GM19438 (cell line): ENCODE results near the gene NLRP10.

ENCODE experiments used
- ATAC-seq: cut with Tn5 transposase; IDR thresholded peaks from one replicate; pipeline ENCODE4 v1.9.1; 2021; ENCODE audit warnings: low read depth; ENCODE audit not compliant: unreplicated experiment

NLRP10 gene

DNA sequence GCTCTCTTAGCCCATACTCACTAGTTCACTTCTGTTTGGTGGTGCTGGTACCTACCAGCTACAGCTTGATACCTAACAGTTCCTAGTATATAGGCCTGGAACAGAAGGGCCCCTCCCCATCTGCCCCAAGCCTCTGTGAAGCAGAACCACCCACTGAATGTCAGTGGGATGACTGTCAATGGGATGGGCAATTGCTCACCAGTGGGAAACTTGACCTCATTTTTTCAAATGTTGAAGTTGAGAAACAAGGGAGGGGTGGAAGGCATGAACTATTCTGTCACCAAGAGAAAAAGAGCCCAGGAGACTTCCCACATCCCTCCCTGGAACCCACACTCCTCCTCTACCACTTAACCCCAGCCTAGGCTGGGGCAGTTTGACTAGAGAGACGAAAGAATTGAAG lies at the start of gene NLRP10:
Gene NLRP10 (minus strand): TSS at position 62 of the 400 bp plus-strand sequence. CDS start 1,952 bp downstream, outside the sequence.
- ATAC-seq = no peak

DNA sequence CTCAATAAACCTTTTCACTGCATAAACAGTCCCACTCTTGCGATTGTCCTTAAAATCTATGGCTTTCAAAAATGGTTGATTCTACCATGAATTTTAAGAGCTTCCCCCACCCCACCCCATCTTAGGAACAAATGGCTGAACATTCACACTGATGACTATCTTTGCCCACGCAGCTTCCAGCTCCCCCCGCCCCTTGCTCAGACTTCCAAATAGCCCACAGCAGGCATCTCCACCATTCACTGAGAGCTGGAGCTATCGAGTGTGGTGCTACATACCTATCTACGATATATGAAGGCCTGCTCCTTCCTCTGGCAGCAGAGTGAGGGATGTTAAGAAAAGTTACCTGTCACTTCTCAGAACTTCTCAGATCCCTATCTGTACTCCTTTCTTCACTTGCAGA lies 48.6 kb upstream of the NLRP10 start:
- no peak for ATAC-seq

DNA sequence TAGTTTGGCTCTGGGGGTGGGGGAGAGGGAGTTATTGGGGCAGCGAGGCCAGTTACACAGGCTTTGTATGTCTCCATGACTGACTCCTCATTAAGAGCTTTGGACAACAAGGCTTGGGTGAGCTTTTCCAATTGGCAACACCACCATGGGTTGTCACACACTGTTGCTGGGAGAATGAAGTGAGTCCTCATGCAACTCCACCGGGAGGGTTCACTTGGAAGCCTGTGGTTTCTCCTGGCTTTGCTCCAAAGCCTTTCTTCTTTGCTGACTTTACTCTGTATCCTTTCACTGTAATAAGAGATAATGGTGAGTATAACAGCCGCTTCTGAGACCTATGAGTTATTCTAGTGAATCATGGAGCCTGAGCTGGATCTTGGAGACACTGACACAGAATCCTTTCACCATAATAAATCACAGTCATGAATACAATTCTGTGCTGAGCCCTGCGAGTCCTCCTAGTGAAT lies 46.8 kb upstream of the NLRP10 start:
- ATAC-seq = no peak

GRCh38 chr11:8011371-8011770 lies 46.1 kb upstream of the NLRP10 start:
- ATAC-seq = no peak

DNA sequence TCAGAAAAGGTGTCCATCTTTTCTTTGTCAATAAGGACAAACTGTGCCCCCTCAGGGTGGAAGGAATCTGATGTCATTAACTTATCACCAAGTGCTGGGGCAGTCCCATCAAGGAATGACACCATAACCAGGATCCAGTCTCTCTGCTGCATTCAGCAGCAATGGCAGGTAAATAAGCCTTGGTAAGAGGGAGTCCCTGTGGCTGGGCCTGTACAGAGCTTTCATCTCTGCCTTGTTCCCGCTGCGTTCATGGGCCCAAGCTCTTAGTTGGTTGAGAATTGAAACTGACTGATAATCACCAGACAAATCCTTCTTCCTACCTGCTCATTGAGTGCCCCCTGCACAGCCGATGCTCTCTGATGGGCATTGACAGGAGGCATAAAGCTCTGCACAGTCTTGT lies 44.6 kb upstream of the NLRP10 start:
- ATAC-seq = no peak

GRCh38 chr11:8008212-8008611 lies 43.0 kb upstream of the NLRP10 start:
- ATAC-seq = no peak

DNA sequence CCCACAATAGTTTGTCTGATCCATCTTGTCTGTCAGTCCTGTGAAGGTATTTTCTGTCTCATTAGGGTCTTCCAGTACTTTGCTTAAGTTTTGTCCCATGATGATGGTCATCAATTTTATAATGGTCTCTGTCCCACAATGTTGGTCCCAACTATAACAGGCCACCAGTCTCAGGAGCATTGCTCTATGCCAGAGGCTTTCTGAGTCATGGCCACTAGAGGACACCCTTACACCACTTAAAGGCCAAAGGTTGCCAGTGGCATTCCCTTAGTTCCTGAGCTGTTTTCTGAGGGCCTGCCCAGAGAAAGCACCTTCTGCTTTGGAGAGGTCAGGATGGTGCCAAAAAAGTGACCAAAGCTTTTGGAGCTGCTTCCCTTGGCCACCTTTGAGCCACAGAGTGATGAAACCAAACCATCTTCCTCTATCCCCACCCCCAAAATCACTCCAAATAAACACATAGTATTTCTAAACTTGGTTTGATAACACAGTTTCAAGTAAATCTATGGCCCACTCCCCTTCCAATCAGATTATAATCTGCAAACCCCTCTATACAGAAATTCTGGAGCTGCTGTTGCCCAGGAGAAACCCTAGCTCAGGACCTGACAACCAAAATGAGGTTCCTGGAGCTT lies 41.2 kb upstream of the NLRP10 start:
- ATAC-seq = peak; percentile 73

GRCh38 chr11:8005556-8005955 lies 40.3 kb upstream of the NLRP10 start:
- ATAC-seq = no peak

DNA sequence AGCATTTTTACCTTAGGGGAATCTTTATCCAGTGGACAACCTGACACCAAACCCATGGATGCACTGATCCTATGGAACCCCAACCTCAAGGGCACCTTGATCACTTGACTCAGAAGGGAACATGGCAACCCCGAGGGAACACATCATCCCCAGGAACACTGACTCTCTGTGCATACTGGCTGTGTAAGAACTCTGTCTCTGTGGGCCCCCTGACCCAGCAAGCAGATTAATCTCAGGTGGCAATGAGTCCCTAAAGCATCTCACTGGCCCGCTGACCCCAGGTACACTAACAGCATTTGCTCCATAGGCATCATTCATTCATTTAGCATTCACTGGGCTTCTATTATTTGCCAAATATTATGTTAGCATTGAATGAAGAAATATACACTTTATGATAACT lies 38.8 kb upstream of the NLRP10 start:
- ATAC-seq = no peak

- ATAC-seq = no peak
Measured at GRCh38 chr11:8003187-8003586, 37.9 kb upstream of the NLRP10 start.

DNA sequence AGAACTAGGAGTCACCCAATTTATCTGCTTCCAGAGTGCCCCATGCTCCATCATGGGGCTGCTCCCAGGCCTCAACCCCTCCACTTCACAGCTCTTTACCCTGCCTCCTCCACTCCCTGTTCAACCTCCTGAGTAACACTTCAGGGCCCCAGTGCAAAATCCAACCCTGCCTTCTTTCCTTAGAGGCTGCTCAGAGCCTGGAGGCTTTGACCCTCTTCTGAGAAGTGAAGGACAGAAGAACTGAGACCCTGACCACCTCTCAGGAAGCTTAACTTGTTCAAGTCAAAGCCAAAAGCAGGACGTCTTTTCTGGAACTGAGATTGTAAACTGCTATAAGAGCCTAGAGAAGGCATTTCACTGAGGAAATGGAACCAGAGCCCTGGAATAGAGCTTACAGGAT lies 37.4 kb upstream of the NLRP10 start:
- no peak for ATAC-seq

GRCh38 chr11:8000390-8000789 lies 35.1 kb upstream of the NLRP10 start:
- ATAC-seq = no peak

DNA sequence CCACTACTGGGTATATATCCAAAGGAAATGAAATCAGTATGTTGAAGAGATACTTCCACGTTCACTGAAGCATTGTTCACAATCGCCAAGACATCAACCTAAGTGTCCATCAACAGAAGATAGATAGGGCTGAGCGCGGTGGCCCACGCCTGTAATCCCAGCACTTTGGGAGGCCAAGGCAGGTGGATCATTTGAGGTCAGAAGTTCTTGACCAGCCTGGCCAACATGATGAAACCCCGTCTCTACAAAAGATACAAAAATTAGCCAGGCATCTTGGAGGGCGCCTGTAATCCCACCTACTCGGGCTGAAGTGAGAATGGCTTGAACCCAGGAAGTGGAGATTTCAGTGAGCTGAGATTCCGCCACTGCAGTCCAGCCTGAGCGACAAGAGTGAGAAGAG lies 34.5 kb upstream of the NLRP10 start:
- no peak for ATAC-seq

DNA sequence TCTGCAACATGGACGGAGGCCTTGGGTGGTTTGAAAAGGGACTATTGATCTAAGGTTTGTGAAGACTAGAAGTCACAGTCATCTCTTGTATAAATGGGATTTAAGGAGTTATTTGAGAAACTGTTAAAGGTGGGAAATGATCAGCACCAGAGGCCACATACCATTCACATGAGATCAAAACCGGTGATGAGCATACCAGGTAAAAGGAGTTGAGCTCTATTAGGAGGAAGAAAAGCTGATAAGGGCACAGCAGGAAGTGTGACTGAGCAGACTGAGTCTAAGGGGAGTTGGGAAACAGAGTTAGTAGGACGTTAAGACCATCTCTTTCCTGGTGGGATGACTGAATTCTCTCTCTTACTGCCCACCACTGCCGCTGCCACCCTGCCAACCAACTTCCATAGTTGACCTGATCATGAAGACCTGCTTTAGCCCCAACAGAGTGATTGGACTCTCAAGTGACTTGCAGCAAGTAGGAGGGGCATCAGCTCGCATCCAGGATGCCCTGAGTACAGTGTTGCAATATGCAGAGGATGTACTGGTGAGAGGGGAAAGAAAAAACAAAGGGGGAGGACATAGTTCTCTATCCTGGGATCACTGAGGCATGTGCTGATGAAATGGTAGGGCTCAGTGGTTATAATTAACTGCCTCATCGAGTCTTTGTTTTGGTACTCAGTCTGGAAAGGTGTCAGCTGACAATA lies 29.5 kb upstream of the NLRP10 start:
- no peak for ATAC-seq

DNA sequence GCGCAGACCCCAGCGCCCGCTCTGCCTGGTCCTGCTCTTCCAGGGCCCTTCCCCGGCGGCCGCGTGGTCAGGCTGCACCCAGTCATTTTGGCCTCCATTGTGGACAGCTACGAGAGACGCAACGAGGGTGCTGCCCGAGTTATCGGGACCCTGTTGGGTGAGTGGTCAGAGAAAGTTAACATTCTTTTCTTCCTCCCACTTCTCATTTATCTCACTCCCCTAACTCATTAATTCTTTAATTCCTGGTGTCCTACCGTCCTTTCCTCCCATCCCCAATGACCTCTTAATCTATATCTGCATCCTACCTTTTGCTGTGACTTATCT lies 22.3 kb upstream of the NLRP10 start:
- peak; percentile 7 for ATAC-seq

GRCh38 chr11:7986768-7987559 lies 21.7 kb upstream of the NLRP10 start, which contains the start of gene EIF3F:
TSS of gene EIF3F (plus strand) at chr11:7987337. CDS start at chr11:7987353, 16 bp downstream.
- ATAC-seq = peak; percentile 93

GRCh38 chr11:7983832-7984590 lies 18.8 kb upstream of the NLRP10 start:
- ATAC-seq = no peak

- ATAC-seq = peak; percentile 53
Measured at GRCh38 chr11:7982582-7983119, 17.4 kb upstream of the NLRP10 start.

GRCh38 chr11:7981619-7982157 lies 16.4 kb upstream of the NLRP10 start:
- no peak for ATAC-seq

- ATAC-seq = no peak
Measured at GRCh38 chr11:7977232-7977917, 12.1 kb upstream of the NLRP10 start.
